NB4 (cell line): ENCODE data around the gene VPS37D.

Experiments used
- POLR2A ChIP-seq: IDR thresholded peaks from 2 replicates; pipeline ENCODE4 v1.6.1; 2011; ENCODE audit warnings: mild to moderate bottlenecking; ENCODE audit not compliant: insufficient read length; ENCODE audit errors: extremely low read depth
- TF ChIP-seq, protein P1 (sequence below): IDR thresholded peaks from one replicate; pipeline ENCODE4 v1.5.1; 2012; ENCODE audit warnings: low read depth, low read length

DNA sequence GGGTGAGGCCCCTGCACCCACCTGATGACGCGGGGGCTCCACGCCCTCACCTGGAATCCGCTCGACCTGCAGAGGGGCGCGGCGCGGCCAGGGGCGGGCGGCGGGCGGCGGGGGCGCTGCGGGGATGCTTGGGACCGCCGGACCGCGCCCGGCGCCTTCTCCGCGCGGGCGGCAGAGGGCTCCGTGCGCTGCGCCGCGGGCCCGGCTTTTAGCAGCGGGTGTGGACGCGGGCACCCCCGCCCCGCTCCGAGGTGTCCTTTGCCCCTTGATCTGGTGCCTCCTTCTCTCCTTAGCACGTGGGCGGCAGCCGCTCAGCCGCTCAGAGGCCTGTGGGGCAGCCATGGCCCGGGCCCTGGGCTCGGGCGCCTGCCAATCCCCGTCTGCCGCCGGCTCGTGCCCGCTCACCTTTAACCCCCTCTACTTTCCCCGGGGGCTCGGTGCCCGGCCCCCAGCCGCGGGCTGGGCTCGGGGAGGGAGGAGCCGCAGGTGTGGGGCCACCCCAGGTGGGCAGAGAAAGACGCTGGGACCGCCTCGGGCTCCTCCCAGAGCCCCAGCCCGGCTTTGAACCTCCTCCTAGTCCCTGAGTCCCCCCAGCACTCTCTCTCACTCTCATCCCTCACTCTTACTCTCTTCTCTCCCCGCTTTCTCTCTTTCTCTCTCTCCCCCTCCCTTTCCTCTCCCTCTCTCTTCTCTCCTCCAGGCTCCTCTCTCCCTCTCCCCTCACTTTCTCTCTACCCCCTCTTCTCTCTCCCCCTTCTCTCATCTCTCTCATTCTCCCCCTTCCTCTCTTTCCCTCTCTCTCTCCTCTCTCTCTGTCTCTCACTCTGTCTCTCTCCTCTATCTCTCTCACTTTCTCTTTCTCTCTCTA lies 19.7 kb upstream of the VPS37D start:
- TF ChIP-seq, protein P1, sequence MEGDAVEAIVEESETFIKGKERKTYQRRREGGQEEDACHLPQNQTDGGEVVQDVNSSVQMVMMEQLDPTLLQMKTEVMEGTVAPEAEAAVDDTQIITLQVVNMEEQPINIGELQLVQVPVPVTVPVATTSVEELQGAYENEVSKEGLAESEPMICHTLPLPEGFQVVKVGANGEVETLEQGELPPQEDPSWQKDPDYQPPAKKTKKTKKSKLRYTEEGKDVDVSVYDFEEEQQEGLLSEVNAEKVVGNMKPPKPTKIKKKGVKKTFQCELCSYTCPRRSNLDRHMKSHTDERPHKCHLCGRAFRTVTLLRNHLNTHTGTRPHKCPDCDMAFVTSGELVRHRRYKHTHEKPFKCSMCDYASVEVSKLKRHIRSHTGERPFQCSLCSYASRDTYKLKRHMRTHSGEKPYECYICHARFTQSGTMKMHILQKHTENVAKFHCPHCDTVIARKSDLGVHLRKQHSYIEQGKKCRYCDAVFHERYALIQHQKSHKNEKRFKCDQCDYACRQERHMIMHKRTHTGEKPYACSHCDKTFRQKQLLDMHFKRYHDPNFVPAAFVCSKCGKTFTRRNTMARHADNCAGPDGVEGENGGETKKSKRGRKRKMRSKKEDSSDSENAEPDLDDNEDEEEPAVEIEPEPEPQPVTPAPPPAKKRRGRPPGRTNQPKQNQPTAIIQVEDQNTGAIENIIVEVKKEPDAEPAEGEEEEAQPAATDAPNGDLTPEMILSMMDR, result no peak
- TF ChIP-seq POLR2A, result no peak
